ENCODE measurements around the gene CADM1.
"Not testable (repeated sequence)": the region's sequence is repeated elsewhere in the genome, so short reads cannot be mapped to it uniquely, and the experiment has no call there.

CADM1 gene

DNA sequence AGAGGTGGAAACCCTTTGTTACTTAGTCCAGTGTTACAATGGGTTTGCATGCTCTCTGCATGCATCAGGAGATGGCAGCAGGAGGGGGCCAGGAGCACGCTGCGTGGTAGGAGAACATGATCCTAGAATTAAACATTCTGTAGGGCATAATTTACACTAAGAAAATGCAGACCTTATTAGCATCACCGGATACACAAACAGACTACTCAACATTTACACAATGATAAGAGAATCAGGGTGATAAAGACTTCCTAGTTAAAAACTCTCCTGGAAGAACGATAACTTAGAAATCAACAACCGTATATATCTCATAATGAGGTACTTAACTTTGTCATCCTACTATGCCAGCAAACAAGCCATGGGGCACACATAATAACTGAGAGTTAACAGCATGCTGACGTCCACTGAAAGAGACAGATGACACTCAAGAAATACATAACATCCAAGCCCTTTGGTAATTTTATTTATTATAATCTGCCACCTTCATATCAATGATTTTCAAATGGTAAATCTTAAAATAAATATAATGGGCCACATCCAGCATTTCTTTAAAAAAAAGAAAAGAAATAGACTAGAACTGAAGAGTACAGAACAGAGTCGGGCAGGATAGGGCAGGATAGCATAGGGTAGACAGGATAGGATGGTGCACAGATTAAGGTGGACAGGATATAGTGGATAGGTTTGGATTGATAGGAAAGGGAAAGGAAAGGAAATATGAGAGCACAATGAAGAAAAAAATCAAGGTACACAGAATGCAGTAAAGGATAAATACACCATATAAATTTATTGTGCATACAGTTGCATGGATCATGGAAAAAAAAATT lies 27.5 kb downstream of the CADM1 start:
- no peak for DNase-seq (ENCODE audit: low spot score)

DNA sequence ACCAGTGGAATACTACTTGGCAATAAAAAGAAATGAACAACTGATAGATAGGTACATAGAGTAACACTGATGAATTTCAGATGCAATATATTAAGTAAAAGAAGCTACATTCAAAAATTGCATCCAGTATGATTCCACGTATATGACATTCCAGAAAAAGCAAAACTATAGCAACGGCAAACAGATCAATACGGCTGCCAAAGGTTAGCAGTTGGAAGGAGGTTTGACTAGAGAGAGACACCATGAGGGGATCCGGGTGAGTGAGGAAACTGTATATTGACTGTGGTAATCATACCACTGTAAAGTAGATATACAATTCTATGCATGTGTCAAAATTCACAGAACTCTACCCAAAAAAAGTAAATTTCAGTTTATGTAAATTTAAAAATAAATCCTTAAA lies 28.7 kb downstream of the CADM1 start:
- DNase-seq (ENCODE audit: low spot score), result no peak

DNA sequence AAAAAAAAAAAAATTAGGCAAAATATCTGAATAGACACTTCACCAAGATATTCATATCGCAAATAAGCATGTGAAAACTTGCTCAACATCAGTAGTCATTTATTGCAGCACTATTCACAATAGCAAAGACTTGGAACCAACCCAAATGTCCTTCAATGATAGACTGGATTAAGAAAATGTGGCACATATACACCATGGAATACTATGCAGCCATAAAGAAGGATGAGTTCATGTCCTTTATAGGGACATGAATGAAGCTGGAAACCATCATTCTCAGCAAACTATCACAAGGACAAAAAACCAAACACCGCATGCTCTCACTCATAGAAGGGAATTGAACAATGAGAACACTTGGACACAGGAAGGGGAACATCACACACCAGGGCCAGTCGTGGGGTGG lies 29.9 kb downstream of the CADM1 start:
- DNase-seq (ENCODE audit: low spot score), result not testable (repeated sequence)

DNA sequence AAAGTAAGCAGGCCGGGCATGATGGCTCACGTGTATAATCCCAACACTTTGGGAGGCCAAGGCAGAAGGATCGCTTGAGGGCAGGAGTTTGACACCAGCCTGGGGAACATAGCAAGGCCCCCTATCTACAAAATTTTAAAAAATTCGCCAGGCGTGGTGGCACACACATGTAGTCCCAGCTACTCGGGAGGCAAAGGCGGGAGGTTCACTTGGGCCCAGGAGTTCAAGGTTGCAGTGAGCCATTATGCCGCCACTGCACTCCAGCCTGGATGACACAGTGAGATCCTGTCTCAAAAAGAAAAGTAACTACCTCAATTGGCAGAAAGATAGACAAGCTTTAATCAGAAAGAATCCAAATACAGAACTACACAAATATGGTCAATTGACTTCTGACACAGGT lies 31.0 kb downstream of the CADM1 start:
- DNase-seq (ENCODE audit: low spot score), result no peak

DNA sequence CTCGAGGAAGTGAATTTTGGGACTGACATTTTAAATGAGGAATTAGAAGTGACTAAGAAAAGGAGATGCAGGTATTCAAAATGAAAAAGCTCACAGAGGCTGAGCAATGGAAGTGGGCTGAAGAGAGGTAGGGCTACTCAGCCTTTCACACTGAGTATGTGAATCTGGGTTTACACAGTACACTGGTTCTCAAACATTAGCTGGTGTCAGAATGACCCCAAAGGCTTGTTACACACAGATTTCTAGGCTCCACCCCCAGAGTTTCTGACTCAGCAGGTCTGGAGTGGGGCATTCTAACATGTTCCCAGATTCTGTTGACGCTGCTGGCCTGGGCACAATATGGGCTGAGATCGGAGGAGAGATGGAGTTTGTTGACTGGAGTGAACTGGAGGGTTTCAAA lies 32.8 kb downstream of the CADM1 start:
- DNase-seq (ENCODE audit: low spot score), result no peak

DNA sequence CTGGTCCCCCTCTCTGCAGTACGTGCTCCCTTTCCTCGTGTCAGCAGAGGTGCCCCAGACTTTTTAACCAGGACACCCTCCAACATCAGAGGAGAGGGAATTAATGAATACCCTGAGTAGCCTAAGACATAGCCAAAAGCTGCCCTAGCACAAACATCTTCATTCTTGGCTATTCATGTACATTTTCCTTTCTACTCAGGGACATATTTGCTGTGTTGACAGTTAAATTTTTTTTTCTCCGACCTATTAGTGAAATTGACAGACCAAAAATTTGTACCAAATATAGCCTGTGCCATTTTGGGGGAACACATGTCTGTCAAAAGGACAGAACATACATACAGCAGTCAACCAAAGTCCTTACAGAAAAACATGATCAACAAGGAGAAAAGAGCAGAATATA lies 33.3 kb downstream of the CADM1 start:
- DNase-seq (ENCODE audit: low spot score), result no peak

DNA sequence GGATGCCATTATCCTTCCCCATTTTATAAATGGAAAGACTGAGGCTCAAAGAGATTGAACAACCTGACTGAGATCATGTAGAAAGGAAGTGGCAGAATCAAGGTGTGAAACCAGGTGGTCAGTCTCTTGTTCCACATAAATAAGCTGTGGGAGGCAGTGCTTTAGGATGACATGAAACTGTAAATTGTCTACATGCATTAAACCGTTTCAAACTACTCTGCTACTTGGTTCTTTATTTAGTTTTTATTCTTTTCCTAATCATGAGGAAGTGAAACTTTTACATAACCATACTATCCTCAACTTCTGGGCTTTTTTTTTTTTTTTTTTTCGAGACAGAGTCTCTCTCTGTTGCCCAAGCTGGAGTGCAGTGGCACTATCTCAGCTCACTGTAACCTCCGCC lies 34.9 kb downstream of the CADM1 start:
- no peak for DNase-seq (ENCODE audit: low spot score)

DNA sequence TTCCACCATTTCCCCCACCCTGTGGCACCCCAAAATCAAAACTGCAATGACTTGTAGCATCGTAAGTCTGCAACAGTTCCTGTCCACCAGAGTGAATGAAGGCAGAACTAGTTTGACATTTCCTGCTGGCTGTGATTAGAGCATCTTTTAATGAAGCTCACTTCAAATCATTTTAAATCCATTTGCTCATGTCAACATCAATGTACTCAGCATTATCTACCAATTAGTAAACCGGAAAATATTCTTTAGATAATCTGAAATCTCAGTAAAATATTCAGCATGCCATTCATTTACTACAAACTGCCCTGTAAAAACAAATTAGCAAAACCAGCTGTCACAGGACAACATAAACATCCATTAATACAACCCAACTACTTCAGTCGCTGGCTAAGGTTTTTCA lies 38.1 kb downstream of the CADM1 start:
- no peak for DNase-seq (ENCODE audit: low spot score)

DNA sequence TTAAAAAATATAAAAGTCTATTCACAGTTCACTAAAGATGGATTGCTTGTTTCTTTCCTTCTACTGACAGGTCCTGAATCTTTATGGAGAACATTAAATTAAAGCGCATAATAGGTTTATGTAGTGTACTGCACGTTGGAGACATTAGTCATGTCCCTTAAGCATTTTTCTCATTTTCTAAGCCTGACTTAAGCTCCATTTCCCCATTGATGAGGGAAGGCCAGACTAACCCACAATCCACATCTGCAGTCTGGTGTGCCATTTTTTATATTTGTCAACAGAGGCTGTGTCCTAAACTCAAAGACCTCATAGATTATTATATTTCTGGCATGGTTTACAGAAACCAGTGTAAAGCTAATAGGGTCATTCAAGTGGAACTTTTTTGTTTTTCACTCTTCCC lies 39.9 kb downstream of the CADM1 start:
- DNase-seq (ENCODE audit: low spot score), result no peak

DNA sequence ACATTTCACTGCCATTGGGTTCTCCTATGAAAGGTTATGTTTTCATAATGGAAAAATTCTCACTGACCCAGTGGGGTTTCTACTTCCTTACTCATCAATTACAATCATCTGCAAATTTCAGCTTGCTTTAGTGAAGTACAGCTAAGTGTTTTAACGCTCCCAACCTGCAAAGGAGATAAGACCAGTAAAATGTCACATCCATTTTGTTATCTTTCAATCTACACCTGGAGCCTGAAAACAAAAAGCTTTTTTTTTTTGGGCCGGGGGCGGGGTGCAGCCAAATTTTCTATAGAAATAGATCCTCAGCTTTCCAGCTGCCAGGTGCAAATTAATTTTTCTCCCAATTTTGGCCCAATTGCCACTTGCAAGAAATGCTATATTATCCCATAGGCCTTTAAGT lies 40.6 kb downstream of the CADM1 start:
- no peak for DNase-seq (ENCODE audit: low spot score)

DNA sequence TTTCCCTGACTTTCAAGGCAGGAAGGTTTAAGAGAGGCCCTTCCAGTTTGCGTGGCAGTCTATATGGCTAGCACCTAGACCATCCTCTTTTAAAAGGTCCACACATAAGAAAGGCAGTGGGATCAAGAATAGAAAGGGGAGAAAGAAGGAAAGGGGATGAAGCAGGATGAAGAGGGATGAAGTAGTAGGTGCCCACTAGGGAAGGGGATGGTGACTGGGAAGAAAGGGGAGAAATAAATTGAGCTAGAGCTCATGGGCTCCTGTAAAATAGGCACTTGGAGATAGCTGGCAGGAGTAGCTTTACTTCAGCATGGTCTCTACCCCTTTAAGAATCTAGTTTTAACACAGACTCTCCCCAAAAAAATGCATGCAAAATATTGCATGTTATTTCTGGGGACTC lies 41.5 kb downstream of the CADM1 start:
- DNase-seq (ENCODE audit: low spot score), result no peak

DNA sequence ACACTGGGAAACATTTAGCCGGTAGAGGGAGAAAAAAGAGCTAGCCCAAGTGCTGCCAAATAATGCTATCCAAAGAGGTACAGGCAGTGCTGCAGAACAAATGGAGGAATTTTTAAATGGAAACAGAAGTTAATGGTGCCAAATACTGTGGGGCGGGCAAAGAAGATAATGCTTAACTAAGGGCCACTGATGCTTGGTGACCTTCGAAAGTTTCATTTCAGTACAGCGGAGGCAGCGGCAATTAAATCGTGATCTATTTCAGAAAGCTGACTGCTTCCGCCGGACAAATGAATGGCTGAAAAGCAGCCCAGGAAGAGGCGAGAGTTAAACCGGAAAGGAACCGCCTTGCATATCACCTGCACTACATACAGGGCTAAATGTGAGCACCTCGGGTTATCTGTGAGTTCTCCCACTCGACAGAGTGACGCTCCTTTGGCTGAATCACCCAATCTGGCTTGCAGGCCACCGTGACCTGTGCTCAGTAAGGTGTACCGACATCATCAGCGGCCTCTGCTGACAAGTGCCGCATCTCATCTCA lies 42.1 kb downstream of the CADM1 start:
- no peak for DNase-seq (ENCODE audit: low spot score)

DNA sequence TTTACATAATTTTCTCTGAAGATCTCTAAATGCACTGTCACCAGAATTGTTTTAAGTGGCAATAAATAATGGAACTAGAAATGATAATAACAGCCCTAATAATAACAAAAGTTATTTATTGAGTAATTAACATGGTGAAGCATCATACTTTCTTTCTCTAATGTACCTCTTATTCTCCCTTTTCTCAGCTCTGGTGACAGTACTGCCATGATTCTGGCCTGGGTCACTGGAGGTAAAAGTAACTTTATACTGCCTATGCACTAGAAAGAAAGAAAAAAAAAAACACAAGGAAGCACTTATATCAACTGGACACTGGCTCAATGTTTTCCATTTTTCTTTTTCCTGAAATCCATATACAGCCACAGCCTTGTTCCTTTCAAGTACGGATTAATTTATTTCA lies 43.7 kb downstream of the CADM1 start:
- DNase-seq (ENCODE audit: low spot score), result no peak

DNA sequence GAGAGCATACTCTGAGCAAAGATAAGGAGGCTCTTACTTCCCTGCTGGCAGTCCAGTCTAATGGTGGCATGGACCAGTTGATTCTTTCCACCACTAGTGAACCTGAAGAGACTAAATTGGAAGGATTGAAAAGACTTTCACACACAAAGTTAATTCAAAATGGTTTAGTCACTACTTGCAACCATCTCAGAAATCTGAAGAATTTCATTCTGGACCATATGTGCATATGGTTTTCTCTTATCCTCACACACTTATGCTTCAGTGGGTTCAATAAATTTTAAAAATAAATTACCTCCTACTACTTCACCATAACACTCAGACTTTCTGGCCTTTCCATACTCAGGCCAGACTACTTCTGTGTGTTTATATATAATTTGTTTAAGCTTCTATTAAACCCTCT lies 44.7 kb downstream of the CADM1 start:
- DNase-seq (ENCODE audit: low spot score), result no peak

DNA sequence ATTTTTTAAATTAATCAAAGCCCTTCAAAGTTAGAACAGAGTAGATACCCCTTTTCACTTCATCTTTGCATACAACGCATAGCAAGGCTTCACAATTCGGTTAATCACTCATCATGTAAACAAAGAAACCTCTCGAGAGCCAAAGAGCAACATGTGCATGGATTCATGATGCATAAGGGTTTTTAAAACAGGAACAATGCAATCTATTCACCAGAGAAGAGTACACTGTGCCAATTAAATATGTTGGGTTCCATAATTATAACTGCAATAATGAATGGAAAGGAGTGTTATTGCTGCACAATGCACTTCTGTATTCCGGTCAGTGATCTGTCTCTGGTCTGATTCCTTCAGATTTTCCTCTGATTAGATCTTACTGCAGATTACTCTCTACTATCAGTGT lies 45.3 kb downstream of the CADM1 start:
- DNase-seq (ENCODE audit: low spot score), result no peak

DNA sequence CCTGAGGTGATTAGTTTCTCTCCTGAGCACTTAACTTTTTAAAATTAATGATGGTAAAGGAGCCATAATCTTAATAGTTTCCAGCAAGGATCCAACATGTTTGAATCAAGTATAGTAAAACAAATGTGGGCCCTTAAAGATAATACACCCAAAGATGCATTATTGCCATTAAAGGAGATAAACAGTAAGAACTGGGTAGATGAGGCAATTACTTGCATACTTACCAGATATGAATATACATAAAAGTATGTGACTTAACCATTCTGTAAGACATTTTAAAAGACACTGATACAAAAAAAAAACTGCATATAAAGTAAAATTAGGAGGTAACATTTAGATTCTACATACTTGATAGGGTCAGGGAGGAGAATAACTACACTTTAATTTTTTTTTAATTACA lies 48.2 kb downstream of the CADM1 start:
- no peak for DNase-seq (ENCODE audit: low spot score)

DNA sequence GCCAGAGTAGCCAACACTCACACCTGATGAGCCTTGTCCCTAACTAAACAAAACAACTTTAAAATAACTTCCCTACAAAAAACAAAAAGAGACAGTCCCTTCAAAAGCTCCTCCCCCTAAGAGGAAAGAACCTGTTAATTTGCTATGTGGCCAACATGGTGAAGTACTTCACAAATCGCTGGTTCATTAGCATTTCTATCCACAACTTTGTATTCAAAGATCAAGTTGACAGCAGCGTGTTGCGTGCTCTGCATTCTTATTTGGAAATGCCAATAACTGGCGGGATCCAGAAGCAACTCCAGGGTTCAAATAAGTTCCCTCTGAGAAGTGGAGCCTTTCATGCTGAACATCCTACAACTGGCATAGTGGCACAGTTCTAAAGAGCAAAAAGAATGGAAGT lies 48.6 kb downstream of the CADM1 start:
- no peak for DNase-seq (ENCODE audit: low spot score)

DNA sequence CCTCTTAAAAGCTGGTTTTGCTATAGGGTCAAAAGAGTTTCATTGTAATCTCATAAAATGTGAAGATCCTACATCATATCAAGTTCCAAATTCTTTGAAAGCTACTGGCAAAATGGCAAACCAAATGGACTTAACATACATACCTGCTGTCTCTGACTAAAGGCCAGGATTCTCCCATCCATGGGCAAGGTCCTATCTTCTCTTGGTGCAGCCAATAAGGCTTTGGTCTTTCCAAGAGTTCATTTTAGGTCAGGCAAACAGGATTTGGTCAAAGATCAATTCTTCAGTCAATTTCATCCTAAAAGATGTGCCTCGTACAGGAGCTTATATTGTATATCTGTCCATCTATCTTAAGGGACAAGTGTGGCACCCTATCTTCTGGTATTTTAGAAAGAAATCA lies 49.7 kb downstream of the CADM1 start:
- no peak for DNase-seq (ENCODE audit: low spot score)

DNA sequence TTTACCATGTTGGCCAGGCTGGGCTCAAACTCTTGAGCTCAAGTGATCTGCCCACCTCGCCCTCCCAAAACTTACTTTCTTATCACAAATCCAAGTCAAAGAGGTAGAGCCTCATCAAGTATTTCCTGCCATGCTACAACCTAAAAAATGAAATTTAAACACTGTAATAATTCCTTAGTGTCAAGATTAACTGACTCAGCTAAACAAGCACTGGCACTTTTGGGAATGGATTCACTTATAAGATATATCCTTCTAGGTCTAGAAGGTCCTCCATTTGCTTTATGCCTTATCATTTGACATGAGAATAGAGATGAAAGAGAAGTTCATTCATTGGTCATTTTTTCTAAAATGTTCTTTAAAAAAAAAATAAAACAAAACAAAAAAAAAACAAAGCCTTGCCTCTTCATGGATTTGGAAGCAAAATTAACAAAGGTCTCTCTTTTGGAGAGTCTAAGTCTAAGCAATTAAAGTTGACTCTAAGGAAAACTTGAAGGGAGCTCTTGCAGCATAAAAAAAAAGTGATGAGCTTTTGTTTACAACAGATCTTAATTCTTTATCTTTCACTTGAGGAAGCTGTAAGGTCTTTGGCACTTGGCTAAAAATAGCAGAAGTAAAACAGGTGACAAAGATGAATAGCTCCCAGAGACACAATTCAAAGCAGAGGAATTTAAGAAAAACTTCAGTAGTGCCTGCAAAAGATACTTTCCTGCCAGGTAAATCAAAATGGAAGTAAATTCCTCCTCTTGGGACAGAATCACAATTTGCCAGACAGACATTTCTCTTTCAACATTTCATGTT lies 50.3 kb downstream of the CADM1 start:
- no peak for DNase-seq (ENCODE audit: low spot score)

DNA sequence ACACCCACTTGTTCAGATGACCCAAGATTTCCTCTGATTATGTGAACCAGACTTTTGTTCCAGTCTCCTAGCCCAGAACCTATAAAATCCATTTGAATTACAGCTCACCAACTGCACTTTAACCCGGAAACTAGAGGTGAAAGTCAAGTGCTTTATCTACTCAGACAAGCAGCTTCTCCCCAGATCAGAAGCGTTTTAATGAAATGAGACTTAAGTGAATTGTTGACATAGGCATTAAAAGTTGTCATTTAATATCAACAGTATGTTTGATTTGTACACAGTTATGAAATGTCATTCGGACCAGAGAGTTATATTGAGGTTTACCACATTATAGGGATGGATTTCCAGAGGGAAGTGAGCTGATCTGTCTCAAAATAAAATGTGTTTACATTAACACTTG lies 52.0 kb downstream of the CADM1 start:
- peak; percentile 9 for DNase-seq (ENCODE audit: low spot score)

DNA sequence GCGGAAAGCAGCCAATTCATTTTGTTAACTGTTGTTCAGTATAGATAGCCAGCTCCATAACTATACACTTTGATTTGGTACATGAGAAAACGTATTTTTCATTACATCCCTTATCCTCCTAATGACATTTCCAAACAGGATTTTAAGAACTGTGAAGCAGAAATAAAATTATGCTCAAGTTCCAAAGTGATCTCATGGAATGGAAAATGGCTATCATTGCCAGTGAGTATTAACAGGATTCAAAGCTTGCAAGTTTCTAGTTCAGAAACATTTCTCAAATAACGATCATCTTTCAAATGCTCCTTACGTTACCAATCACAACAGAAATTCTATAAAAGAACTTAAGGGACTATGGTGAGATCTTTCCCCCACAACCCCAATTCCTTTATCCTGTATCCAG lies 53.7 kb downstream of the CADM1 start:
- DNase-seq (ENCODE audit: low spot score), result no peak

DNA sequence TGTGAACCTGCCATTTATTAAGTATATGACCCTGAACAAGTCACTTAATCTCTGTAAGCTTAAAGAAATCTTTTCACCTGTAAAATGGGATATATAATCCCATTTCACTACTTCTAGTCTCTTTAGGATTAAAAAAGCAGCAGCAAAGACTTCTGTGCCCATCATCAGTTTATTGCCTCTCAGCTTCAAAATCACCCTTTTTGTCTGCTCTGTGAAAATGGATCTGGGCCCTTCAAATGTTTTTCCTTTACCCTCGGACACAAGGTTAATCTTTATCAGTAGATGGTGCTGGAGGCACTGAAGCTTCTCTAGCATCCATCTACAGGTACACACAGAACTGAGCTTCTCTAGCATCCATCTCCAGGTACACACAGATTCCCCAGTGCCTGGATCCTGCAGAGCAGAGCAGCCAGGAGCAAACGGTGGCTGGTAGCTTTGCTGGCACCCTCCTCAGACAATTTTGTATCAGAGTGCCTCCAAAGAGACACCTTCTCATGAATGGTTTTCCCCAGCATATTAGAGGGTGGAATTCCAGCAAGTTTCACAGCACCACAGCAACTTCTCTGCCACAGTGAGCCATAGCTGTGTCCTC lies 56.8 kb downstream of the CADM1 start:
- DNase-seq (ENCODE audit: low spot score), result no peak

DNA sequence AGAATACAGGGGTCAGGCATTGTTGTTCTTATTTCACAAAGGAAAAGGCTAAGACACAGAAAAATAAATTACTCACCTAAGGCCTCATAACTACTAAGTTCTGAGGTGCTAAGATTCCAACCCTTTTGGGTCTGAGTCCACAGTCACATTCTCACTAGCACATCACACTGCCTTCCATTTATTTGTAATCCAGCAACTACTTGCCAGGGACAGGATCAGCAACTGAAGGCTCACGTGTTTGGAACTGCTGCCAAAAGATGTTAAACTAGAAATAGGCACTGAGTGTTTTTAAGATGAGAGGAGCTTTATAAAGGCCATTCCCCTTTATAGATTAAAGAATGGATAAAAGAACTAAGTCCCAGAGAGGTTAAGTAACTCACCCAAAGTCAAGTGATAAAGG lies 58.0 kb downstream of the CADM1 start:
- no peak for DNase-seq (ENCODE audit: low spot score)

Measured in LoVo (cell line).